GM12874 (cell line): Measurements from ENCODE around the gene SKIL.

Experiments used
- CTCF ChIP-seq: IDR thresholded peaks from 2 replicates; pipeline ENCODE4 v1.5.1; 2011; ENCODE audit warnings: low read depth, mild to moderate bottlenecking, control low read depth, low read length, moderate library complexity; ENCODE audit not compliant: insufficient read depth

SKIL gene

GRCh38 chr3:170324962-170325361 lies 32.6 kb upstream of the SKIL start:
- TF ChIP-seq CTCF = no peak

- no peak for TF ChIP-seq CTCF
Observed at GRCh38 chr3:170327040-170327808, 30.3 kb upstream of the SKIL start.

GRCh38 chr3:170330366-170330765 lies 27.1 kb upstream of the SKIL start:
- no peak for TF ChIP-seq CTCF

GRCh38 chr3:170331143-170331542 lies 26.4 kb upstream of the SKIL start:
- no peak for TF ChIP-seq CTCF

- TF ChIP-seq CTCF = no peak
Observed at GRCh38 chr3:170337420-170337819, 20.1 kb upstream of the SKIL start.

- TF ChIP-seq CTCF = no peak
Observed at GRCh38 chr3:170338690-170339340, 18.7 kb upstream of the SKIL start.

- TF ChIP-seq CTCF = no peak
Observed at GRCh38 chr3:170344971-170345370, 12.5 kb upstream of the SKIL start.
